ENCODE results near the gene CHRNA7.

Gene CHRNA7

GRCh38 chr15:32034106-32034505 lies 3.8 kb downstream of the CHRNA7 start:
- Histone ChIP-seq H3K27me3 (ENCODE audit: control insufficient read depth, low read length) (peaks cover 32% of the 10 kb centered on the region), H3F3A (ENCODE audit: control insufficient read depth, insufficient read depth) (no peaks in the 10 kb centered on the region), H3K36me3 (ENCODE audit: control insufficient read depth, low read length) (no peaks in the 10 kb centered on the region), H4K20me1 (ENCODE audit: control insufficient read depth, insufficient read depth, low read depth, low read length) (no peaks in the 10 kb centered on the region), H3K9me2 (replicated peaks; ENCODE audit: control insufficient read depth, low read length) (no peaks in the 10 kb centered on the region), H3K27ac (ENCODE audit: low read depth, low read length) (no peak overlapping the region), H3K4me3 (ENCODE audit: low read length) (no peak overlapping the region), H3K79me2 (ENCODE audit: control insufficient read depth, low read length) (no peaks in the 10 kb centered on the region), H3K9me3 (ENCODE audit: control insufficient read depth, insufficient read depth, low read length) (no peaks in the 10 kb centered on the region), H3K4me2 (ENCODE audit: low read length) (no peak overlapping the region), H3K4me1 (ENCODE audit: control insufficient read depth, low read length) (0 out of 2 replicates have a peak, but pooled peaks cover 4% of the 10 kb centered on the region)
- TF ChIP-seq EZH2phosphoT487 (IDR thresholded peaks at IDR 0.05; ENCODE audit: borderline replicate concordance, low read length) (no peak), CTCF (IDR thresholded peaks at IDR 0.05; ENCODE audit: low read depth, low read length, poor library complexity, severe bottlenecking) (no peak)

- Histone ChIP-seq H3F3A (ENCODE audit: control insufficient read depth, insufficient read depth) (no peaks in the 10 kb centered on the region), H3K4me1 (ENCODE audit: control insufficient read depth, low read length) (no peaks in the 10 kb centered on the region), H3K4me2 (ENCODE audit: low read length) (no peak overlapping the region), H3K79me2 (ENCODE audit: control insufficient read depth, low read length) (no peaks in the 10 kb centered on the region), H3K9me2 (replicated peaks; ENCODE audit: control insufficient read depth, low read length) (no peaks in the 10 kb centered on the region), H3K9me3 (ENCODE audit: control insufficient read depth, insufficient read depth, low read length) (no peaks in the 10 kb centered on the region), H3K27me3 (ENCODE audit: control insufficient read depth, low read length) (peaks cover 23% of the 10 kb centered on the region), H3K36me3 (ENCODE audit: control insufficient read depth, low read length) (no peaks in the 10 kb centered on the region), H3K4me3 (ENCODE audit: low read length) (no peak overlapping the region), H3K27ac (ENCODE audit: low read depth, low read length) (no peak overlapping the region), H4K20me1 (ENCODE audit: control insufficient read depth, insufficient read depth, low read depth, low read length) (no peaks in the 10 kb centered on the region)
- TF ChIP-seq CTCF (IDR thresholded peaks at IDR 0.05; ENCODE audit: low read depth, low read length, poor library complexity, severe bottlenecking) (no peak), EZH2phosphoT487 (IDR thresholded peaks at IDR 0.05; ENCODE audit: borderline replicate concordance, low read length) (no peak)
Measured at GRCh38 chr15:32035285-32035684, 5.0 kb downstream of the CHRNA7 start.

GRCh38 chr15:32036971-32037370 lies 6.7 kb downstream of the CHRNA7 start:
- Histone ChIP-seq H3K9me3 (ENCODE audit: control insufficient read depth, insufficient read depth, low read length) (no peaks in the 10 kb centered on the region), H3K4me1 (ENCODE audit: control insufficient read depth, low read length) (no peaks in the 10 kb centered on the region), H3K4me2 (ENCODE audit: low read length) (no peak overlapping the region), H3K27me3 (ENCODE audit: control insufficient read depth, low read length) (peaks cover 9% of the 10 kb centered on the region; the same call in 1 of the 2 replicates), H3K27ac (ENCODE audit: low read depth, low read length) (no peak overlapping the region), H3K9me2 (replicated peaks; ENCODE audit: control insufficient read depth, low read length) (no peaks in the 10 kb centered on the region), H3F3A (ENCODE audit: control insufficient read depth, insufficient read depth) (no peaks in the 10 kb centered on the region), H4K20me1 (ENCODE audit: control insufficient read depth, insufficient read depth, low read depth, low read length) (no peaks in the 10 kb centered on the region), H3K79me2 (ENCODE audit: control insufficient read depth, low read length) (no peaks in the 10 kb centered on the region), H3K4me3 (ENCODE audit: low read length) (no peak overlapping the region), H3K36me3 (ENCODE audit: control insufficient read depth, low read length) (no peaks in the 10 kb centered on the region)
- no peak for TF ChIP-seq CTCF (IDR thresholded peaks at IDR 0.05; ENCODE audit: low read depth, low read length, poor library complexity, severe bottlenecking)
- TF ChIP-seq EZH2phosphoT487 (IDR thresholded peaks at IDR 0.05; ENCODE audit: borderline replicate concordance, low read length) = no peak

GRCh38 chr15:32041294-32041693 lies 11.0 kb downstream of the CHRNA7 start:
- Histone ChIP-seq H3K27ac (ENCODE audit: low read depth, low read length) (no peak overlapping the region), H3K27me3 (ENCODE audit: control insufficient read depth, low read length) (no peaks in the 10 kb centered on the region), H3K4me3 (ENCODE audit: low read length) (no peak overlapping the region), H3K36me3 (ENCODE audit: control insufficient read depth, low read length) (no peaks in the 10 kb centered on the region), H4K20me1 (ENCODE audit: control insufficient read depth, insufficient read depth, low read depth, low read length) (no peaks in the 10 kb centered on the region), H3F3A (ENCODE audit: control insufficient read depth, insufficient read depth) (no peaks in the 10 kb centered on the region), H3K79me2 (ENCODE audit: control insufficient read depth, low read length) (no peaks in the 10 kb centered on the region), H3K9me2 (replicated peaks; ENCODE audit: control insufficient read depth, low read length) (no peaks in the 10 kb centered on the region), H3K4me2 (ENCODE audit: low read length) (no peak overlapping the region), H3K9me3 (ENCODE audit: control insufficient read depth, insufficient read depth, low read length) (no peaks in the 10 kb centered on the region), H3K4me1 (ENCODE audit: control insufficient read depth, low read length) (no peaks in the 10 kb centered on the region)
- TF ChIP-seq EZH2phosphoT487 (IDR thresholded peaks at IDR 0.05; ENCODE audit: borderline replicate concordance, low read length) (no peak), CTCF (IDR thresholded peaks at IDR 0.05; ENCODE audit: low read depth, low read length, poor library complexity, severe bottlenecking) (no peak)
